Osteoblast (primary cell): ENCODE measurements around the gene HIKESHI. TPM values are rescaled to one million over a fixed set of nuclear protein-coding genes. Genes with fewer than 3 reads are reported as not detected.

Experiments used
- DNase-seq: peaks from one replicate; pipeline ENCODE4 v3.0.0; 2011; ENCODE audit warnings: low spot score, mixed read lengths; ENCODE audit not compliant: insufficient read length; ENCODE audit errors: missing footprints
- H2AFZ ChIP-seq: 2 replicates; pipeline ENCODE4 v1.6.0; 2011; ENCODE audit warnings: mild to moderate bottlenecking, low read length
- H3K27ac ChIP-seq: 2 replicates; pipeline ENCODE4 v1.5.1; 2011; ENCODE audit warnings: mild to moderate bottlenecking, low read depth, low read length, moderate library complexity
- H3K27me3 ChIP-seq: 2 replicates; pipeline ENCODE4 v1.6.0; 2012; ENCODE audit warnings: mild to moderate bottlenecking, control low read depth, inconsistent platforms, low read length, moderate library complexity; ENCODE audit not compliant: insufficient read depth
- H3K36me3 ChIP-seq: 2 replicates; pipeline ENCODE4 v1.5.1; 2011; ENCODE audit warnings: mild to moderate bottlenecking, low read length, control low read depth, moderate library complexity; ENCODE audit not compliant: insufficient read depth
- H3K4me1 ChIP-seq: 2 replicates; pipeline ENCODE4 v1.5.1; 2011; ENCODE audit warnings: mild to moderate bottlenecking, low read length, control low read depth, moderate library complexity; ENCODE audit not compliant: insufficient read depth
- H3K4me2 ChIP-seq: 2 replicates; pipeline ENCODE4 v1.6.0; 2011; ENCODE audit warnings: mild to moderate bottlenecking, low read length; ENCODE audit not compliant: insufficient read depth
- H3K4me3 ChIP-seq: fragments of 200-600 bp; sonication (generic); 3 replicates; pipeline ENCODE4 v1.5.1; 2012; ENCODE audit warnings: mild to moderate bottlenecking, low read length, inconsistent platforms; ENCODE audit not compliant: insufficient read depth
- H3K79me2 ChIP-seq: 2 replicates; pipeline ENCODE4 v1.6.0; 2012; ENCODE audit warnings: mild to moderate bottlenecking, low read length, control low read depth, inconsistent platforms; ENCODE audit not compliant: insufficient read depth
- H3K9me3 ChIP-seq: 2 replicates; pipeline ENCODE4 v1.5.1; 2011; ENCODE audit warnings: low read depth, low read length, control low read depth
- H4K20me1 ChIP-seq: 2 replicates; pipeline ENCODE4 v1.6.0; 2012; ENCODE audit warnings: mild to moderate bottlenecking, low read length, control low read depth; ENCODE audit not compliant: insufficient read depth
- CTCF ChIP-seq: IDR thresholded peaks from 2 replicates; pipeline ENCODE4 v1.5.1; 2011; ENCODE audit warnings: mild to moderate bottlenecking, low read depth, low read length, moderate library complexity; ENCODE audit errors: extremely low read depth
- total RNA-seq: library from RNA; depleted of rRNA; stranded (reverse); fragments of >200 nt; gene quantifications from 2 replicates; pipeline ENCODE4 v1.2.3, GENCODE V29; 2012

The HIKESHI gene
- total RNA-seq, 1 donor = 65.9 TPM

- Histone ChIP-seq H3K4me1 (peaks cover 4% of the 10 kb centered on the region), H3K9me3 (no peaks in the 10 kb centered on the region), H3K36me3 (peaks cover 2% of the 10 kb centered on the region), H3K79me2 (peaks cover 18% of the 10 kb centered on the region), H3K4me3 (no peak overlapping the region), H4K20me1 (no peaks in the 10 kb centered on the region), H3K4me2 (no peak overlapping the region), H2AFZ (no peak overlapping the region), H3K27me3 (no peaks in the 10 kb centered on the region), H3K27ac (no peak overlapping the region)
- no peak for TF ChIP-seq CTCF
- DNase-seq = no peak
Observed at GRCh38 chr11:86313793-86314192, 11.8 kb downstream of the HIKESHI start.

- no peaks in the 10 kb centered on the region for H3K9me3 ChIP-seq
Observed at GRCh38 chr11:86314636-86315035, 12.6 kb downstream of the HIKESHI start.

GRCh38 chr11:86335131-86335767 is 33.2 kb downstream of the HIKESHI start:
- no peaks in the 10 kb centered on the region for H3K4me1 ChIP-seq
- no peak for TF ChIP-seq CTCF
- peaks cover 2% of the 10 kb centered on the region for H3K79me2 ChIP-seq
- no peaks in the 10 kb centered on the region for H3K27me3 ChIP-seq
- H3K27ac ChIP-seq = no peak overlapping the region
- no peak overlapping the region for H3K4me2 ChIP-seq
- no peak overlapping the region for H2AFZ ChIP-seq
- H3K4me3 ChIP-seq = no peak overlapping the region
- no peaks in the 10 kb centered on the region for H4K20me1 ChIP-seq
- H3K9me3 ChIP-seq = no peaks in the 10 kb centered on the region
- DNase-seq = no peak
- H3K36me3 ChIP-seq = peaks cover 19% of the 10 kb centered on the region

More at GRCh38 chr11:86314636-86315035, 12.6 kb downstream of the HIKESHI start:
- DNase-seq = no peak
- Histone ChIP-seq H3K4me1 (peaks cover 4% of the 10 kb centered on the region), H3K79me2 (peaks cover 18% of the 10 kb centered on the region), H3K4me2 (no peak overlapping the region), H2AFZ (no peak overlapping the region), H3K36me3 (peaks cover 5% of the 10 kb centered on the region), H3K27me3 (no peaks in the 10 kb centered on the region), H3K4me3 (no peak overlapping the region), H4K20me1 (no peaks in the 10 kb centered on the region), H3K27ac (no peak overlapping the region)
- no peak for TF ChIP-seq CTCF

- Histone ChIP-seq H3K27me3 (no peaks in the 10 kb centered on the region), H2AFZ (no peak overlapping the region), H4K20me1 (no peaks in the 10 kb centered on the region), H3K4me3 (no peak overlapping the region), H3K79me2 (no peaks in the 10 kb centered on the region), H3K9me3 (no peaks in the 10 kb centered on the region), H3K4me1 (no peaks in the 10 kb centered on the region), H3K27ac (no peak overlapping the region), H3K4me2 (no peak overlapping the region), H3K36me3 (peaks cover 19% of the 10 kb centered on the region)
- no peak for TF ChIP-seq CTCF
- no peak for DNase-seq
Observed at GRCh38 chr11:86337227-86337626, 35.2 kb downstream of the HIKESHI start.
